Measurements from ENCODE around the gene TGM5. TPM values are rescaled to one million over a fixed set of nuclear protein-coding genes. Genes with fewer than 3 reads are reported as not detected.

TGM5 gene
- total RNA-seq, 4 donors from 2014 or later, result 12.1 TPM; not detected in 3

- Histone ChIP-seq H3K27me3 (no peaks in the 10 kb centered on the region), H3K4me1 (no peaks in the 10 kb centered on the region), H3K36me3 (peaks cover 0 to 33% (median 16%) of the 10 kb centered on the region in 4 donors), H3K9me3 (no peaks in the 10 kb centered on the region), H3K4me3 (no peak overlapping the region), H3K27ac (no peak overlapping the region)
- no peak for TF ChIP-seq EP300 (IDR thresholded peaks at IDR 0.05; ENCODE audit: low read depth)
- TF ChIP-seq POLR2AphosphoS5 (IDR thresholded peaks at IDR 0.05), result no peak
- no peak for TF ChIP-seq POLR2A (IDR thresholded peaks at IDR 0.05)
- no peak for TF ChIP-seq CTCF (IDR thresholded peaks at IDR 0.05)
- in situ Hi-C loops (cut with MboI; ENCODE audit: low pct_ligation_motif_present in 1 of 4, low pct_unique_long_range_greater_than_20kb in 1 of 4, low sequenced_read_pairs in 3 of 4), result no loop called here
- 94 to 100% methylated on average over 2 to 10 of the region's 10 CpGs for WGBS, 2 donors (ENCODE audit: low coverage in 1 of 2)
- intact Hi-C loops (cut with DNase I; ENCODE audit: low total_unique reads), result no loop called here
- no peak for DNase-seq
Observed at GRCh38 chr15:43196760-43197548, 69.8 kb downstream of the TGM5 start.

- in situ Hi-C loops (cut with MboI; ENCODE audit: low pct_ligation_motif_present in 1 of 4, low pct_unique_long_range_greater_than_20kb in 1 of 4, low sequenced_read_pairs in 3 of 4), result no loop called here
- Histone ChIP-seq H3K27ac (no peak overlapping the region), H3K4me1 (no peaks in the 10 kb centered on the region), H3K36me3 (peaks cover 0 to 54% (median 27%) of the 10 kb centered on the region in 4 donors), H3K4me3 (no peak overlapping the region), H3K27me3 (no peaks in the 10 kb centered on the region), H3K9me3 (no peaks in the 10 kb centered on the region)
- 90 to 94% methylated on average over 2 of the region's 2 CpGs for WGBS, 2 donors (ENCODE audit: low coverage in 1 of 2)
- intact Hi-C loops (cut with DNase I; ENCODE audit: low total_unique reads), result no loop called here
- TF ChIP-seq POLR2AphosphoS5 (IDR thresholded peaks at IDR 0.05) (no peak), CTCF (IDR thresholded peaks at IDR 0.05) (no peak), POLR2A (IDR thresholded peaks at IDR 0.05) (no peak), EP300 (IDR thresholded peaks at IDR 0.05; ENCODE audit: low read depth) (no peak)
- no peak for DNase-seq
Observed at GRCh38 chr15:43194795-43195194, 71.9 kb downstream of the TGM5 start.

DNA sequence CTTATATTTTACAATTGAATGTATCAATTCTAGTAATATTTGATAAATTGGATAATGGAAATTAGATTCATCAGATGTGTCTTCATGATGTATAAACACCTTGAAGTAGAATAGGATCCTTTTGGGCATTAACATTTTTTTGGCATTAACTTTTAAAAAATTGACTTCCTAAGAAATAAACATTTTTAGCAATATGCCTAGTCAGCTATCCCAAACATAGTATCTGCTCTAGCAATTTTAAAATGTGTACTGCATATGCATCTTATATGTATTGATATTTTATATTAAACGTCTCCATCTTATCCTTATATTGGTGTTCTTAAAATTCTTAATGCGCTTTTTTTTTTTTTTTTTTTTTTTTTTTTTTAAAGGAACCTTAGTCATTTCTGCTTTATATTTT lies 73.0 kb downstream of the TGM5 start:
- intact Hi-C loops (cut with DNase I; ENCODE audit: low total_unique reads), result no loop called here
- WGBS, 2 donors (ENCODE audit: low coverage in 1 of 2), result 74 to 92% methylated on average over 2 of the region's 2 CpGs
- Histone ChIP-seq H3K27ac (no peak overlapping the region), H3K27me3 (no peaks in the 10 kb centered on the region), H3K4me3 (no peak overlapping the region), H3K9me3 (no peaks in the 10 kb centered on the region), H3K36me3 (peaks cover 0 to 62% (median 27%) of the 10 kb centered on the region in 4 donors), H3K4me1 (no peaks in the 10 kb centered on the region)
- no peak for DNase-seq
- no peak for TF ChIP-seq POLR2A (IDR thresholded peaks at IDR 0.05)
- no peak for TF ChIP-seq POLR2AphosphoS5 (IDR thresholded peaks at IDR 0.05)
- TF ChIP-seq CTCF (IDR thresholded peaks at IDR 0.05), result no peak
- no peak for TF ChIP-seq EP300 (IDR thresholded peaks at IDR 0.05; ENCODE audit: low read depth)
- in situ Hi-C loops (cut with MboI; ENCODE audit: low pct_ligation_motif_present in 1 of 4, low pct_unique_long_range_greater_than_20kb in 1 of 4, low sequenced_read_pairs in 3 of 4), result no loop called here

DNA sequence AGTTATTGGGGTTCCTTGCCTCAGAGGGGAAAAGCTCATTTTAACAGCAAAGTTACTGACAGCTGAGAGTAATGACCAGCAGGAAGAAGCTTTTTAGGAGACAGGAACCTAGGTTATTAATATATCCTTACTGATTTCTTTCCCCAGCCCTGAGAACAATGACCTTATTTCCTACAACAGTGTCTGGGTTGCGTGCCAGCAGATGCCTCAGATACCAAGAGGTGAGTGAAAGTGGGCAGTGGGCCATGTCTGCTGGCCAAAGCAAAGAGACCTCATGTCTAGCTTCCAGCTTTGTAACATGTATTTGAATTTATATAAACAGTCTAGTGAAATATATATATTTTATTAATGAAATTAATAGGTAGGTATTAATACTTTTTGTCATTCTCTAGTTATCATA lies 76.5 kb downstream of the TGM5 start:
- Histone ChIP-seq H3K27ac (no peak overlapping the region), H3K9me3 (no peaks in the 10 kb centered on the region), H3K4me1 (peaks cover 8 to 14% (median 10%) of the 10 kb centered on the region in 4 donors), H3K27me3 (no peaks in the 10 kb centered on the region), H3K36me3 (peaks cover 0 to 55% (median 22%) of the 10 kb centered on the region in 4 donors), H3K4me3 (no peak overlapping the region)
- intact Hi-C loops (cut with DNase I; ENCODE audit: low total_unique reads), result no loop called here
- in situ Hi-C loops (cut with MboI; ENCODE audit: low pct_ligation_motif_present in 1 of 4, low pct_unique_long_range_greater_than_20kb in 1 of 4, low sequenced_read_pairs in 3 of 4), result no loop called here
- no peak for TF ChIP-seq POLR2A (IDR thresholded peaks at IDR 0.05)
- TF ChIP-seq EP300 (IDR thresholded peaks at IDR 0.05; ENCODE audit: low read depth), result no peak
- no peak for TF ChIP-seq CTCF (IDR thresholded peaks at IDR 0.05)
- no peak for TF ChIP-seq POLR2AphosphoS5 (IDR thresholded peaks at IDR 0.05)
- whole genome bisulfite sequencing, 2 donors (ENCODE audit: low coverage in 1 of 2), result 84% methylated on average over 1 of the region's 1 CpG; no CpG with 5 or more reads in 1 of the 2 donors
- no peak for DNase-seq

All from transverse colon (tissue), 4 donors.